ACC112 (cell line): ENCODE results near the gene IQSEC1.

Experiments
- H2AFZ ChIP-seq: fragments of 200-600 bp; sonication (generic); one replicate; pipeline ENCODE4 v1.6.0; 2017; ENCODE audit warnings: antibody characterized with exemption, low read length; ENCODE audit not compliant: unreplicated experiment
- H3K27ac ChIP-seq: fragments of 200-600 bp; sonication (generic); 2 replicates; pipeline ENCODE4 v1.5.1; 2014; ENCODE audit warnings: low read depth, mild to moderate bottlenecking, antibody characterized with exemption, low read length, moderate library complexity
- H3K27me3 ChIP-seq: fragments of 200-600 bp; sonication (generic); 2 replicates; pipeline ENCODE4 v1.6.1; 2014; ENCODE audit warnings: mild to moderate bottlenecking, antibody characterized with exemption, low read length, moderate library complexity, mixed read lengths; ENCODE audit not compliant: insufficient read depth
- H3K36me3 ChIP-seq: fragments of 200-600 bp; sonication (generic); 2 replicates; pipeline ENCODE4 v1.6.1; 2016; ENCODE audit warnings: mild to moderate bottlenecking, antibody characterized with exemption, low read length, moderate library complexity, mixed read lengths; ENCODE audit not compliant: insufficient read depth
- H3K4me1 ChIP-seq: fragments of 200-600 bp; sonication (generic); one replicate; pipeline ENCODE4 v1.6.1; 2016; ENCODE audit warnings: low read length, mixed read lengths; ENCODE audit not compliant: insufficient read depth, unreplicated experiment, control insufficient read depth
- H3K4me3 ChIP-seq: fragments of 200-600 bp; sonication (generic); 2 replicates; pipeline ENCODE4 v1.5.1; 2014; ENCODE audit warnings: mild to moderate bottlenecking, low read depth, low read length
- H3K79me2 ChIP-seq: fragments of 200-600 bp; sonication (generic); one replicate; pipeline ENCODE4 v1.6.0; 2016; ENCODE audit warnings: low read length; ENCODE audit not compliant: control insufficient read depth, unreplicated experiment, insufficient read depth

The IQSEC1 gene

DNA sequence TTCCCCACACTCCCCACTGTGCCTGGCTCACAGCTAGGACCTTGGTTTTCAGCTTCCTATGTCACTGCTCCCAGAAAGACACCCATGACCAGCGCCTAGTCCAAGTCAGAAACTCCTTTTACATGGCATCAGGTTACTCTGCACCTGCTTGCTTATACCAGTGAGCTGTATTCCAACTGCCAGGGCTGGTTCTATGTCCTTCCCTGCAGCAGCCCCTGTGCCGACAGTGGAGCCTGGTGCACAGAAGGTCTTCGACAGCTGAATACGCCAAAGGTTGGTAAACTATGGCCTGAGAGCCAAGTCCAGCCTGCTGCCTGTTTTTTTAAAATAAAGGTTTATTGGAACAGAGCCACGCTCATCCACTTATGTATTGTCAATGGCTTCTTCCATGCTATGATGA lies 102.5 kb downstream of the IQSEC1 start:
- H2AFZ ChIP-seq, result no peak overlapping the region
- H3K27ac ChIP-seq, result no peak overlapping the region
- peaks cover 3% of the 10 kb centered on the region for H3K4me1 ChIP-seq
- H3K36me3 ChIP-seq, result no peaks in the 10 kb centered on the region
- H3K27me3 ChIP-seq, result peaks cover 12% of the 10 kb centered on the region; the same call in 1 of the 2 replicates
- no peak overlapping the region for H3K4me3 ChIP-seq
- peaks cover 15% of the 10 kb centered on the region for H3K79me2 ChIP-seq

DNA sequence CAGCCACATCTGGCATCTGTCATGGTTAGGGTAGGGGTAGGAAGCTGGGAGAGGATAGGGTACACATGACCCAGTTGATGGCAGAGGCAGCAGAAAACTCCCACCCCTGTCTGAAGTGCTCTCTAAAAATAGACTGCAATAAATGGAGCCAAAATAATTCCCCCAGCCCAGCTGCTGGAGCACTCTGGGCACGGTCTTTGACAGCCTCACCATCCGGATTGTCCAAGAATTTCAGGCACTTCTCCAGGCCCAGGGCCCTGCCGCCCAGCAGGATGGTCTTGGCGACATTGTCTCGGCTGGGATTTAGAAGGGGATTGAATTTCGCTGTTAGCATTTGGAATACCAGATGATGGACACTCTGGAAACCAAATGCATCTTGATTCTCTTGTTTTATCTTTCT lies 103.7 kb downstream of the IQSEC1 start:
- Histone ChIP-seq H2AFZ (no peak overlapping the region), H3K27ac (no peak overlapping the region), H3K79me2 (peaks cover 24% of the 10 kb centered on the region), H3K4me3 (no peak overlapping the region), H3K36me3 (no peaks in the 10 kb centered on the region), H3K27me3 (0 out of 2 replicates have a peak, but pooled peaks cover 6% of the 10 kb centered on the region), H3K4me1 (peaks cover 3% of the 10 kb centered on the region)

DNA sequence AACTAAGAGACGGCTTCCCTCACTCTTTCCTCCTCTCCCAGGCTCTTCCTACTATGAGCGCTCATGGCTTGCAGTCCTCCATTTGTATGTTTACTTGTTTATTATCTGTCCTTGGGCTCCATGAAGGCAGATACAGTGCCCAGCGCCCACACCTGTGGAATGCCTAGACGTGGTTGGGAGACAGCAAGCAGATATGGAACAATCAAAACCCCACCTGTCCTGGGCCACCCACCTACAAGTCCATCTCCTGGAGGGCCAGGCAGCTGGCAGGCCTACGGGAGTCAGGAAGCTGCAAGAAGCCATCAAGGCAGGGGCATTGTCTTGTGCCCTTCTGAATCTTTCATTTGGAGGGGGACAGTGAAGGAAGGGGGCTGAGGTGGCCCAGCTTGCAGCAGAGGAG lies 104.7 kb downstream of the IQSEC1 start:
- H3K36me3 ChIP-seq, result no peaks in the 10 kb centered on the region

DNA sequence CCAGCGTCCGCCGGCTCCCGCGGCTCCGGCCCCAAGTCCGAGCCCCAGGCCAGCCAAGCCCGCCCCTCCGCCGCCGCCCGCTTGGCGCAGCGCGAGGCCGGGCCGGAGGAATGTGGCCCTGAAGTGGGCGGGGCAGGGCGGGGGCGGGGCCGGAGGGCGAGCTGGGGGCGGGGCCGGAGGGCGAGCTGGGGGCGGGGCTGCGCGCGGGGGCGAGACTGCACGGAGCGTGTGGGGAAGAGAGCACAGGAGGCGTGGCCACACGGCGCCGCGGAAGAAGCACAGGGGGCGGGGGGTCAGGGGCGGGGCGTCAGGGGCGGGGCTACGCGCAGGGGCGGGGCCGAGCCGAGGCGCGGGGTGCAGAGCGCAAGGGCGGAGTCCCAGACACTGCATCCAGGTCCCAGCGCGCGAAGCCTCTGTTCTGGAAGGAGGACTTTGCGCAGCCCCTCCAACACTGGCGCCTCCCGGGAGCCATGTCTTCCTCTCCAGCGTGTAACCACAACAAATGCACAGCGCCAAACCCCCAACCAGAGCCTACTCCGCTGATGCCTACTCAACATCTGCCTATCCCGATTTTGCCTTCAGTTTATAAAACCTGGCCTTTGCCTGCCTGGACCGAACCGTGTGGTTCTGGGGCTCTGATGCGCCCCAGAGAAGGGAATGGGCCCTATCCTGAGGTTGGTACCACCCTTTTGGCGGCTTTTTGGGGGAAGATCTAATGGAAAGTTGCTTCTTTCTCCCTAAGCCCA lies 105.5 kb downstream of the IQSEC1 start:
- Histone ChIP-seq H3K27ac (no peak overlapping the region), H3K4me1 (peaks cover 3% of the 10 kb centered on the region)

More for the DNA sequence above, 104.7 kb downstream of the IQSEC1 start:
- peaks cover 31% of the 10 kb centered on the region for H3K79me2 ChIP-seq
- H3K27ac ChIP-seq, result no peak overlapping the region
- H3K27me3 ChIP-seq, result 0 out of 2 replicates have a peak, but pooled peaks cover 6% of the 10 kb centered on the region
- peaks cover 3% of the 10 kb centered on the region for H3K4me1 ChIP-seq
- H3K4me3 ChIP-seq, result peak overlapping the region; percentile 69; the same call in 1 of the 2 replicates
- no peak overlapping the region for H2AFZ ChIP-seq

DNA sequence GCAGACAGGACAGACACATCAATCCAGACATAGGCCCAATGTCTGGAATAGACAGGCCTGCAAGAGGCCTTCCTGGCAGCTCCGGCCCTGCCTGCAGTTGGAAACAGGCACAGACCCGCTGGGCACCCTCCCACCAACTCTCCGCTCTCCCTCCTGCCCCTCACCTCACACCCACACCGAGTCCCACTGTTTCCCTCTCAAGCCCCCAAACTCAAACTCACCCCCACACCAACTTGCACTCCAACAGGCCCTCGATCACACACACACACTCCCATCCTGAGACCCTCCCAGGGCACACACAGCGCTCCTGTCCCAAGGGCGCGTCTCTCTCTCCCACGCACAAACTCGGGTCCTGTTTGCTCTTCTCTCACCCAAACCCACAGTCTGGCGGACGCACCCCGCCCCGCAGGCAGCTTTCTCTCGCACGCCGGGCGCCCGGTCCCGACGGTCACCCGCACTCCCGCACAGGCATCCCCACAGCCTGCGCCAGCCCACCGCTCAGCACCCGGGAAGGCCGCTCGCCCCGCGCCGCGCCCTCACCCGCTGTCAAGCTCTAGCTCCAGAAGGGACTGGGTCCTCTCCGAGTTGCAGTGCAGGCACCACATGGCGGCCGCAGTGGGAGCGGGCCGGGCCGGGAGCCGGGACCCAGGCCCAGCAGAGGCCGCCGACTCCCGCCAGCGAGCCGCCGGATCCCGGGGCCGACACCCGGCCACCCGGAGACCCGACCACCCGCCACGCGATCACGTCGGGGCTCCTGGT lies 106.2 kb downstream of the IQSEC1 start:
- Histone ChIP-seq H2AFZ (peak overlapping the region; percentile 92), H3K4me3 (peak overlapping the region; percentile 90), H3K27ac (no peak overlapping the region), H3K36me3 (no peaks in the 10 kb centered on the region), H3K4me1 (peaks cover 3% of the 10 kb centered on the region), H3K27me3 (0 out of 2 replicates have a peak, but pooled peaks cover 6% of the 10 kb centered on the region), H3K79me2 (peaks cover 37% of the 10 kb centered on the region)

More for the DNA sequence above, 105.5 kb downstream of the IQSEC1 start:
- Histone ChIP-seq H3K79me2 (peaks cover 32% of the 10 kb centered on the region), H3K4me3 (peak overlapping the region; percentile 90), H3K36me3 (no peaks in the 10 kb centered on the region), H3K27me3 (0 out of 2 replicates have a peak, but pooled peaks cover 6% of the 10 kb centered on the region), H2AFZ (peak overlapping the region; percentile 92)

DNA sequence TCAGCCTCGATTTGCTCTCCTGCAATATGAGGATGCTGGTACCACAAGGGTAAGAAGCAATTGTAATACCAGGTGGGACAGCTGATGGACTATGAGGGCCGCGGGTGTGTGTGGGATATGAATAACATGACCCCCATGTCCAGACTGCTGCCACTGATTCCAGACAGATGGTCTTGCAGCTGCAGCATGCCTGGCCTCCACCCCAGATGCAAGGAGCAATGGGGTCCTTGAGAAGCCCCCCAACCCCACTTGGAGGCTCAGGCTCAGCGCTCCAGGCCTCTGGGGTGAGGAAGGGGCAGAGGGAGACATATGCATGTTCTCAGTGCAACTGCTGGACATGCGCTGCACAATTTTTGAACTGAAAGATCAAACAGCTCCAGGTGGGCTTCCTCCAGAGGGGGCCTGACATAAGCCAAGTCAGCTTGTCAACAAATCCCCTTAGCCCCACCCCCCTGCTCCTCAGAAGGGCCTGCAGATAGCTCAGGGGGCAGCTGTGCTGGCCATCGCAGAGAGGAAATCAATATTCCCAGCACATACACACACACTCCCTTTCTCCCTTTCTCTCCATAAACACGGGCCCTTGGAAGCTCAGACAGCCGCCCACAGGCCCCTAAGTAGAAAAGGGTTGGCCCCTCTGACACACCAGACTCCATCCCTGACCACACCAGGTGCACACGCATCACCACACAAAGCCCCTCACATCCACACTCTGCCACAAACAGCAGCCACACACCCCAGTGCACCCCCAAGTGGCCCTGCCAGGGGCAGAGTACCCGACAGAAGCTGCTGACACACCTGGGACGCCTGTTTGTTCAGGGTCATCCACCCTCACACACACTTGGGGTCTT lies 107.0 kb downstream of the IQSEC1 start:
- Histone ChIP-seq H3K79me2 (peaks cover 44% of the 10 kb centered on the region), H3K36me3 (no peaks in the 10 kb centered on the region), H3K27ac (no peak overlapping the region), H3K4me3 (peak overlapping the region; percentile 90), H3K27me3 (0 out of 2 replicates have a peak, but pooled peaks cover 6% of the 10 kb centered on the region), H3K4me1 (peaks cover 3% of the 10 kb centered on the region), H2AFZ (no peak overlapping the region)

DNA sequence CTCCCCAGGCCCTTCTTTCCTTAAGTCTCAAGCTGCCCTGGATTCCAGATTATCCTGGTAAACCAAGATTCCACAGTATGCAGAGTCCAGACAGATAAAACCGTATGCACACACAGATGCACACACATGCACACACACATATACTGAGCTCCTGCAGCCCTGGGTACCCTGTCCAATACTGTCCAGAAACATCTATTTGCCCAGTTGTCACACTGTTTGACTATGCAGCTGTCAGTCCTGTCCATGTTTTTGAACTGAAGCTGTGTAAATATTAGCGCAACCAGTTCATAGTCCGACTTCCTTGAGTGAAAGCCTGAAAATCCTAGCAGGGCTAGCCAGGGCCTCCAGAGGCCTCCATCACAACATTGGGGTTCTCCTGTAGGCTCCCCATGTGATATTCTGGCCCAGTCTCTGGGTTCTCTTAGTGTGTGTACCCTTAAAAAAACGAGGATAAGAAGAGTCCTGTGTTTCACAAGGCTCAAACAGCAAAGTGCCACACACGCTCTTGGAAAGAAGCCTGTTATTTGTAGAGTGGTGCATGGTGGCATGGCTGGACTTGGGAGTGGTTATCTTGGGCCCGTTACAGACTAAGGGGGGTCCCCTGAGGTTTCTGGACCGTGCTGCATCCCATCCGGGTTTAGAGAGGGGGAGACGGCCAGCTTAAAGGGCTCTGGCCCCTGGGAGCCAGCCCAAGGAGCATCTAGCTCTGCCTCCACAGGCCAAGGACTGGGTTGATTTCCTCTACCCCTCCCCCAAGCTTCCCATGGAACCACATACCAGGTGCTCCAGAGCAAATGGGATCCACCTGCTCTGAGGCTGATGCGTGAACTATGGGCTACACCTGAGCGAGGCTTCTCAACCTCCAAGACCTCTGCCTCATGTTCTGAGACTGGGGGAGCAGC lies 108.3 kb downstream of the IQSEC1 start:
- no peak overlapping the region for H2AFZ ChIP-seq
- H3K27me3 ChIP-seq, result 0 out of 2 replicates have a peak, but pooled peaks cover 6% of the 10 kb centered on the region
- peaks cover 3% of the 10 kb centered on the region for H3K4me1 ChIP-seq
- H3K79me2 ChIP-seq, result peaks cover 44% of the 10 kb centered on the region
- H3K4me3 ChIP-seq, result no peak overlapping the region
- no peak overlapping the region for H3K27ac ChIP-seq
- no peaks in the 10 kb centered on the region for H3K36me3 ChIP-seq

DNA sequence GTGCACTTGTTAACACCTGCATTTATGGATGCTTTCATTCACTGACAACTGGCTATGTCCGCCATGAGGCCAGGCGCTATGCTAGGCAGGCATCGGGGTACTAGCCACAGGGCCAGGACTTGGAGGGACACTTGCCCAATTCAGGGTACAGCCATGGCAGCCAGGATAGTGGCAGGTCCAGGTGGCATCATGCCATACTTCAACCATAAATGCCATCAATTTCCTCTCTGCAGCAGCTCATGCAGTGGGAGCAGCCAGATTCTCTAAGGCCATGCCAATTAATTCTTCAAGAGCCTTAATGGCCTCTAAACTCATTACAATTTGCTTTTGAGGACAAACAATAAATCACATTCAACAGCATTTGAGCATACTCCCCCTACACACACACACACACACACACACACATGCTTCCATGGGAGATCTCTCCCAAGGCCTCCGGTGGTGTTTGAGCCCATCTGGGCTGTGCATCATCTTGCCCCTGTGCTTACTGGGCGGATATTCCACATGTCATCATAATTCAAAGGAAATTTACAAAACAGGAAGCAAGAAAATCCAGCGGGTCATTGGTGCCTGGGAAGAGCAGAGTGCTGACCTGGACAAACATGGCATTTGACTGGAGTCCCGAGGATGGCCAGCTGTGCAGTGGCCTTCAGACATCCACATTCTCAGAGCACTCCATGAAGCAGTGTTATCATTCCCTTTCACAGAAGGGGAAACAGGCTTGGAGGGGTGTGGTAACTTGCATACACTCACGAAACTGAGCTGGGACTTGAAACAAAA lies 109.1 kb downstream of the IQSEC1 start:
- Histone ChIP-seq H3K36me3 (no peaks in the 10 kb centered on the region), H3K4me3 (no peak overlapping the region), H3K27me3 (0 out of 2 replicates have a peak, but pooled peaks cover 3% of the 10 kb centered on the region), H3K79me2 (peaks cover 44% of the 10 kb centered on the region), H2AFZ (no peak overlapping the region), H3K4me1 (peaks cover 3% of the 10 kb centered on the region), H3K27ac (no peak overlapping the region)

DNA sequence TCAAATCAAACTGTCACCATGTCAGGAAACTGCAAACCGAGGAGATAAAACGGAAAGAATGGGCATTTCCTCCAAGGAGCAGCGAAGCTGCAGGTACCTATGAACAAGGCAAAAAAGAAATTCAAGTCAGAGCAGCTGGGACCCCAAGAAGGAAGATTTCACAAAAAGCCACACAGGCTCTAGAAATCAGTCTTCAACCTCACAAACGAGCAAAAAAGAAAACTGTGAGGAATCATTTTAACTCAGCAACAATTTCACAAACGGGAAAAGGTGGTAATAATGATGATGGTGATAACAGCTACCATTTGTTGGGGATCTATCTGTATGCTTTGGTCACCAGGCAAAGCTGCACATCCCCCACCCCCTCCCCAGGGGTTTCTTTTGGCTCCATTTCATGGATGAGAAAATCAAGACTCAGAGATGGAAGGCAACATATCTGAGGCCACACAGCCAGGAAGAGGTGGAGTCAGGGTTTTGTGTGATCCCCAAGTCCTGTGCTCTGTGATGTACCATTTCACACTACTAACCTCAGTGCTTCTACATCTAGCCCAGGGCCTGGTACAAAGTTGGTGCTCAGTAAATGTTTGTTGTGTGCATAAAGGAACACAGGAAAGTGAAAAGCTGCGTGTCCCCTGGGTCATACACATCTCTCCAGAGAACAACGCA lies 109.9 kb downstream of the IQSEC1 start:
- no peaks in the 10 kb centered on the region for H3K27me3 ChIP-seq
- no peak overlapping the region for H3K27ac ChIP-seq
- no peaks in the 10 kb centered on the region for H3K36me3 ChIP-seq
- H2AFZ ChIP-seq, result no peak overlapping the region
- H3K4me3 ChIP-seq, result no peak overlapping the region
- peaks cover 3% of the 10 kb centered on the region for H3K4me1 ChIP-seq
- peaks cover 44% of the 10 kb centered on the region for H3K79me2 ChIP-seq
